GM19468 (cell line): ENCODE measurements around the gene ADGRE2.
"Not testable (repeated sequence)": the region's sequence is repeated elsewhere in the genome, so short reads cannot be mapped to it uniquely, and the experiment has no call there.

ENCODE experiments used
- ATAC-seq: cut with Tn5 transposase; IDR thresholded peaks from one replicate; pipeline ENCODE4 v1.9.1; 2021; ENCODE audit warnings: mild to moderate bottlenecking, moderate library complexity, moderate number of reproducible peaks; ENCODE audit not compliant: unreplicated experiment; ENCODE audit errors: extremely low read depth

ADGRE2 gene

DNA sequence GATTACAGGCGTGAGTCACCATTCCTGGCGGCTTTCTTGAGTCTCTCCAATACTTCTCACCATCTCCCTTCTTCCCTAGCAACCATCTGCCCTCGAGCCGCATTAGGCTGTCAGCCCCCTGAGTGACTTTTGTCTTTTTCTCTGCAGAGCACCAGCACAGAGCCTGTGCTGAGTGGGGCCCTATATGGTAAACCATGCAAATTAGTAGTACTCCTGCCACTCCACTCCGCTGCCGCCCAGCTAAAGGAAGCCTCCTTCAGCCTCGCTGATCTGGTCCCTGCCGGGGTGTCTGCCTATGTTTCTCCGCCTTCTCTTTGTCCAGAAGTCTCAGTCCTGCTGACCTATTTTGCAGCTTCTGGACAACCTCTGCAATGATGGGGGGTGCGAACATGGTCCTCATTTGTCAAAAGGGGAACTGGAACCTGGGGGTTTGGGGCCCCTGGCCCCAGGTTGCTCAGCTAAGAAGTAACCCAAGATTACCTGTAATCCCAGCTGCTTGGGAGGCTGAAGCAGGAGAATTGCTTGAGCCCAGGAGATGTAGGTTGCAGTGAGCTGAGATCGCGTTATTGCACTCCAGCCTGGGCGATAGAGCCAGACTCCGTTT is 2.4 kb upstream of the ADGRE2 start:
- ATAC-seq = not testable (repeated sequence)

GRCh38 chr19:14779151-14779550 is 791 bp upstream of the ADGRE2 start:
- ATAC-seq = no peak

- not testable (repeated sequence) for ATAC-seq
Measured at GRCh38 chr19:14777645-14778044, 715 bp downstream of the ADGRE2 start.

DNA sequence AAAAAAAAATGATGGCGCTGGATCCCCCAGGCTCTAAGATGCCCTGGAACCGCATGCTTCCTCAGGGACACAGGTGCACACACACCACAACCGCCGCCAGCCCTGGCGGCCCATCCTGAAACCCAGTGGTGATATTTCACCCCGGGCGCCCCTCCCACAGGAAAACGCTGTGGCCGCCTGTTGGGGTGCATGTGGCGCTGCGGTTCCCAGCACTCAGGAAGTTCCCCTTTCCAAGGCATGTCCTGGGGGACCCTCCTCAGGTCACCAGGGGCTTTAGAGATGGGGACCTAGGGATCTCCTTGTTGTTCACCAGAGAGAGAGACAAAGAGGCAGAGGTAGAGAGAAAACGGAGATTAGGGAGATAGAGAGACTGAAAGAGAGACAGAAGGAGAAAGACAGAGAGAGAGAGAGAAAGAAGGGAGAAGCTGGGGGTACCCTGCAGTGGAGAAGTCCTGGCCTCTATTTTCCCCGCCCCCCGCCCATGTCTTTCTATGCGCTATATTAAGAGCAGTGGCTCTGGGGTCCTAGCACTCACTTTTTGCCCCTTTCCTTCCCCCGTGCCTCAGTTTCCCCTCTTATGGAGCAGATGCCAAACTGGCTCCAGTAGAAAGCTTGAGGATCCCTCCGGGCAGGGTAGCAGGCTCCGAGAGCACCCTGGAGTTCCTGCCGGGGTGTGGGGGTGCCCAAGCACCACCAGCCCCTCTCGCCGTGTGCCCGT is 2.3 kb downstream of the ADGRE2 start:
- no peak for ATAC-seq

- not testable (repeated sequence) for ATAC-seq
Measured at GRCh38 chr19:14775326-14775725, 3.0 kb downstream of the ADGRE2 start.

- ATAC-seq = no peak
Measured at GRCh38 chr19:14774373-14774772, 4.0 kb downstream of the ADGRE2 start.

DNA sequence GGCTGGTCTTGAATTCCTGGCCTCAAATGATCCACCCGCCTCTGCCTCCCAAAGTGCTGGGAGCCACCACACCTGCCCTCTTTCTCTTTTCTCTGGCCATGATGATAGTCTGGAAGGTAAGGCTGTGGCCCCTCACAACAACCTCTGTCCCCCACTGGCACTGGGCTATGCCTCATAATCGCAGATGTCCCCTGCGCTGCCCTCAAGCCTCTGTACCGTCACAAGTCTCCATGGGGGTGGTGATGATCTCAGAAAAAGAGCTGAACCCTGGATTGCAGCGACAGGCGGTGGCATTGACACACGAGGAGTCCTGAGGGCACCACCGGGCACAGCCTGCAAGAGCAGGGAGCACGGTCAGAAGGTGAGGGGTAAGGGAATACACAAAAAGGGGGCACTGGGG is 4.6 kb downstream of the ADGRE2 start:
- ATAC-seq = not testable (repeated sequence)

- no peak for ATAC-seq
Measured at GRCh38 chr19:14772995-14773394, 5.4 kb downstream of the ADGRE2 start.

DNA sequence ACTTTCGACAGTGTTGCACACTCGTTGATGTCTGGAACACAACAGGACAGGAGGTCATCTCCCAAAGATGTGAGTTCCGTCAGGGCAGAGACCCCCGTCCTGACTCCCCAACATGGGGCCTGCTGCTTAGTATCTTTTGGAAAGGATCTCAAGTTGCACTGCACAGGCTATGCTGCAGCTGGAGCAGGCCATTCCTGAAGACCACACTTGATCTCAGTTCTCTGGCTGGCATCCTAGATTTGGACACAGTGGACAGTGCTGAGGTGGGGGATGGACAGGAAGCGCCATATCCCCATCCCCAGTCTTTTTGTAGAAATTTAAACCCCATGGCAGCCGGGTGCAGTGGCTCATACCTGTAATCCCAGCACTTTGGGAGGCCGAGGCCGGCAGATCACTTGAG is 5.9 kb downstream of the ADGRE2 start:
- ATAC-seq = no peak

GRCh38 chr19:14770944-14771839 is 7.2 kb downstream of the ADGRE2 start:
- no peak for ATAC-seq

DNA sequence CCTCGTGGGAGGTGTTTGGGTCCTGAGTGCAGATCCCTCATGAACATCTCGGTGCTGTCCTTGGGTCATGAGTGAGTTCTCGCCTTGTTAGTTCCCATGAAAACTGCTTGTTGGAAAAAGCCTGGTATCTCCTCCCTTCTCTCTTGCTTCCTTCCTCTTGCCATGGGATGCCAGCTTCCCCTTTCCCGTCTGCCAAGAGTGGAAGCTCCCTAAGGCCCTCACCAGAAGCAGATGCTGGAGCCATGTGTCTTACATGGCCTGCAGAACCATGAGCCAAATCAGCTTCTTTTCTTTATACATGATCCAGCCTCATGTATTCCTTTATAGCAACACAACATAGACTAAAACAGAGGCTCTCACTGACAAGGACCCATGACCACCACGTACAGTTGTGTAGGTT is 8.2 kb downstream of the ADGRE2 start:
- no peak for ATAC-seq

GRCh38 chr19:14769201-14769600 is 9.2 kb downstream of the ADGRE2 start:
- ATAC-seq = no peak

- ATAC-seq = no peak
Measured at GRCh38 chr19:14768001-14768400, 10.4 kb downstream of the ADGRE2 start.

- no peak for ATAC-seq
Measured at GRCh38 chr19:14767466-14767971, 10.8 kb downstream of the ADGRE2 start.

GRCh38 chr19:14765841-14766240 is 12.5 kb downstream of the ADGRE2 start:
- ATAC-seq = not testable (repeated sequence)

GRCh38 chr19:14765403-14765802 is 13.0 kb downstream of the ADGRE2 start:
- ATAC-seq = not testable (repeated sequence)

- ATAC-seq = no peak
Measured at GRCh38 chr19:14764401-14764800, 14.0 kb downstream of the ADGRE2 start.

- ATAC-seq = no peak
Measured at GRCh38 chr19:14763497-14764145, 14.7 kb downstream of the ADGRE2 start.

DNA sequence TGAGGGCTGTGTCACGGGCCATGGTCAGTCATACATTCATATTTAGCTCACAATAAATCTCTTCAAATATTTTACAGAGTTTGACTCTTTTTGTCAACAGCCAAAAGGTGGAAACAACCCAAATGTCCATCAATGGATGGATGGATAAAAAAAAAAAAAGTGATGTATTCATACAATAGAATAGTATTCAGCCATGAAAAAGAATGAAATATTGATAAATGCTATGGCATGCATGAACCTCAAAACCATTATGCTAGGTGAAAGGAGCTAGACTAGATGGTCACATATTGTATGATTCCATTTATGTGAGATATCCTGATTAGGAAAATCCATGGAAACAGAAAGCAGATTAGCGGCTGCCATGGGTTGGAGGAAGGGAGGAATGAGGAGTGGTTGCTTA is 16.2 kb downstream of the ADGRE2 start:
- ATAC-seq = no peak

DNA sequence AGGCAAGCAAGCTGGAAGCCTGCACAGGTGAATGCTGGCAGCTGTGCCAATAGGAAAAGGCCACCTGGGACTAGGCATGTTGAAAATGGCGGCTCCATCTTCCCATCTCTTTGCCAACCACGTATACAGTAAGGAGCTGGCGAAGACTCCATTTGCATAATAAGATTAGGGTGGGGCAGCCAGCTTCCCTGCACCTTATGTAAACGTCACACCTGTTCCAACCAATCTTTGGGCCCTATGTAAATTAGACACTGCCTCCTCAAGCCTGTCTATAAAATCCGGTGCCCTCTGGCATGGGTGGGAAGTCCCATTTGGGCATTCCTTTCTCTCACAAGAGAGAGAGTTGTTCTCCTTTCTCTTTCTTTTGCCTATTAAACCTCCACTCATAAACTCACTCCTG is 16.8 kb downstream of the ADGRE2 start:
- ATAC-seq = no peak
